Measurements from ENCODE around the gene IL33.

DNA sequence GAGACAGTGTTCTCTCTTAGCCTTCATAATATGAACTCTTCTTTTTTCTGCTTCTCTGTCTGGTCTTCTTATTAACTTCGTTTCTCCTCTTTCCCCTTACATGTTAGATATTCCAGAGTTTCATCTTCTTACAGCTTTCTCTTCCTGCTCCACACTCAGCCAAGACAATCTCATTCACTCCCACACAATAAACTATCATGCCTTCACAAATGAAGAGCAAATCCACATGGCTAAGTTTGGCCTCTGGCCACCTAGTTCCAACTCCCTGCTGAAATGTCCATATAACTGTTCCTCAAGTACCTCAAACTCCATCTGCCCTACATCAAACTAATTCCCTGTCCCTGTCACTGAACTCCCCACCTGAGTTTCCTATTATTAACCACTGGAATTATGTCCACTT, 18.4 kb downstream of the IL33 start:
- TF ChIP-seq, protein P1, sequence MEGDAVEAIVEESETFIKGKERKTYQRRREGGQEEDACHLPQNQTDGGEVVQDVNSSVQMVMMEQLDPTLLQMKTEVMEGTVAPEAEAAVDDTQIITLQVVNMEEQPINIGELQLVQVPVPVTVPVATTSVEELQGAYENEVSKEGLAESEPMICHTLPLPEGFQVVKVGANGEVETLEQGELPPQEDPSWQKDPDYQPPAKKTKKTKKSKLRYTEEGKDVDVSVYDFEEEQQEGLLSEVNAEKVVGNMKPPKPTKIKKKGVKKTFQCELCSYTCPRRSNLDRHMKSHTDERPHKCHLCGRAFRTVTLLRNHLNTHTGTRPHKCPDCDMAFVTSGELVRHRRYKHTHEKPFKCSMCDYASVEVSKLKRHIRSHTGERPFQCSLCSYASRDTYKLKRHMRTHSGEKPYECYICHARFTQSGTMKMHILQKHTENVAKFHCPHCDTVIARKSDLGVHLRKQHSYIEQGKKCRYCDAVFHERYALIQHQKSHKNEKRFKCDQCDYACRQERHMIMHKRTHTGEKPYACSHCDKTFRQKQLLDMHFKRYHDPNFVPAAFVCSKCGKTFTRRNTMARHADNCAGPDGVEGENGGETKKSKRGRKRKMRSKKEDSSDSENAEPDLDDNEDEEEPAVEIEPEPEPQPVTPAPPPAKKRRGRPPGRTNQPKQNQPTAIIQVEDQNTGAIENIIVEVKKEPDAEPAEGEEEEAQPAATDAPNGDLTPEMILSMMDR (conservative IDR thresholded peaks at IDR 0.05): no peak
- TF ChIP-seq EZH2 (IDR thresholded peaks at IDR 0.05; ENCODE audit: low read depth): no peak

Data from PC-9 (cell line).